HG02763 (cell line): ENCODE results near the gene CNFN.

Source experiments
- ATAC-seq: cut with Tn5 transposase; IDR thresholded peaks from one replicate; pipeline ENCODE4 v1.9.1; 2021; ENCODE audit warnings: mild to moderate bottlenecking, moderate library complexity; ENCODE audit not compliant: unreplicated experiment

Gene CNFN

DNA sequence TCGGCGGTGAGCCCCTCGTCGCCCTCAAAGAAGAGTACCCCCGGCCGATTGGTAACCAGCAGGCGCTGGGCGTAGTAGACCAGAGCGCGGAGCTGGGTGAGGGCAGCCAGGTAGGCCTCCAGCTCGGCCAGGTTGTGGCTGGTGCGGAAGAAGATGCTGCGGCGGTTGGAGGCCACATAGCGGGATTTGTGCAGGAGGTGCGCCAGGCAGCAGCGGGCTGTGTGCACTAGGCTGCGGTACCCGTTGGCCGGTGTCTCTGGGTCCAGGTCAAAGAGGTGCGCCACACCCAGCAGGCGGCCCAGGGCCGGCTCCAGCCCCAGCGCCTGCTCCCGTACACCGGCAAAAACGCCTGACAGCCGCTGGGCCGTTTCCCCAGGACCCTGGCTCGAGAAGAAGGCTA is 20.3 kb upstream of the CNFN start:
- no peak for ATAC-seq

DNA sequence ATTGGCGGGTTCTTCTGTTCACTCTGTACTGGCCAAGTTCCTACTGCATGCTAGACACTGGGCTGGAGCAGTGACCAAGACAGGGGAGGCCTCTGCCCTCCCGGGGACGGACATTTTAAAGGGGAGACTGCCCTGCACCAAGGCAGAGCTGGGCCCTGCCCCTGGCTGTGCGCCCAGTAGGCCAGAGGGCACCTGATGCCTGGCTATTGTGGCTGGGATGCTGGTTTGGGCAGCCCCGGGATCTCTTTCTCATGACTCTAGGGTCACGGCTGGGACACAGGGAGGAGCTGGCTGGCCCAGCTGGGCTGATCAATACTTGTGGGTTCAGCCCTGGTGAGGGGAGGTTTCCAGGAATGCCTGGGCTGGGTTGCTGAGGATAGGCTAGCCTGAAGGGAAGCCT is 19.4 kb upstream of the CNFN start:
- no peak for ATAC-seq

DNA sequence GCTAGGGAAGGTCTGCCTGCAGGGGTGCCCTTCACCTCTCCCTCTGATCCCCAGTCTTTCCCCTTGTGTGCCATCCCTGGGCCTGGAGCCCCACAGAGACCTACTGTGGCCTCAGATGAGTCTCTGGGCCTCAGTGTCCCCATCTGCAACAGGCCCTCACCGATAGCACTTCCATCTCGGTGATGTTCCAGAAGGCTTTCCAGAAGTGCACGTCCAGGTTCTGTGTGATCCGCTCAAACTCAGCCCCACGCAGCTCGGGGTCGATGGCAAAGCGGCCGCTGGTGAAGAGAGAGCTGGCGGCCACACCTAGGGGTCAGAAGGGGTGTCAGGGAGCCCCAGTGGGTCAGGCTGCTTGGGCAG is 17.7 kb upstream of the CNFN start:
- no peak for ATAC-seq

DNA sequence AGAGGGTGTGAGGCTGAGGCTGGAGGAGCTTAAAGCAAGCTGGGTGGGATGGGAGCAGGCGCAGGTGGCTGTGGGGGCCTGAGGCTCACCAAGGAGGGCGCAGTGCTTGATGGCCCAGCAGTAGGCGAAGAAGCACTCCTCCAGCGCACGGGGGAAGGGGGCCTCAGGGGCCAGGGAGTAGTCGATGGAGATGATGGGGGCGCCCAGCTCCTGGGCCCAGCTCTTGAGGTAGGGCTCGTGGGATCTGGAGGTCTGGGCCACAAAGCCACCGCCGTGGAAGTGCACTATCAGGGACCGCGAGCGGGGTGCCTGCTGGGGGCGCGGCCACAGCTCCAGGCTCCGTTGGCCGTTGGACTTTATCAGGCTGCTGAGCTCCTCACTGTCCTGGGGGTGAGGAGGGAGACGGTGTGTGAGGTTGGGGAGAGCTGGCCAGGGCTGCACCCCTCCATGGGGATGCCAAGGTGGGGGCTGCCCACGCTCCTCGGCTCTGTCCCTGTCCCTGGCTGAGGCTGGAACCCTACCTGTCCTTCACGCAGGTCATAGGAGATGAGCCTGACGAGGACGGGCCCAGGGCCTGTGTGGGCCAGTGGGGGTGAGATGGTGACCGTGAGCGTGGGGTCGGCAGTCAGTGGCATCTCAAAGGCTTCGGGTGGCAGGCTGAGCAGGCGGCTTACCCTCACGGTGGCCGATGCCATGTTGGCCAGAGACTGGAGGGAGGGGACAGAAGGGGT is 17.2 kb upstream of the CNFN start:
- no peak for ATAC-seq

DNA sequence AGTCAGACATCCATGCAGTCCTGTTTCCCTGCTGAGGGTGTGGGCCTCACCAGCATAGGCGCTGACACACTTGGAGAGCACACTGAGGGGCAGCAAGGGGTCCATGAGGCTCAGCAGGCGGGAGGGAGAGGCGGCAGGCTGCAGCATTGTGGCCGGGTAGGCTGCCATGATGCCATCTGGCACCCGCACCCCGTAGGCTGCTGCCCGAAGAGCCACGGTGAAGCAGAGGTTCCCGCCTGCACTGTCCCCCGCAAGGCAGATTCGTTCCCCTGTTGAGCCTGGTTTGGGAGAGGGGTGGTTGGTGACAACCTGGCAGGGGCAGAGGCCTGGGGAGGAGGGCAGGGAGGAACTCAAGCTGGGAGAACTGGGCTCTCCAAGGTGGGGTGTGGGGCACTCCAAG is 16.0 kb upstream of the CNFN start:
- ATAC-seq = no peak

DNA sequence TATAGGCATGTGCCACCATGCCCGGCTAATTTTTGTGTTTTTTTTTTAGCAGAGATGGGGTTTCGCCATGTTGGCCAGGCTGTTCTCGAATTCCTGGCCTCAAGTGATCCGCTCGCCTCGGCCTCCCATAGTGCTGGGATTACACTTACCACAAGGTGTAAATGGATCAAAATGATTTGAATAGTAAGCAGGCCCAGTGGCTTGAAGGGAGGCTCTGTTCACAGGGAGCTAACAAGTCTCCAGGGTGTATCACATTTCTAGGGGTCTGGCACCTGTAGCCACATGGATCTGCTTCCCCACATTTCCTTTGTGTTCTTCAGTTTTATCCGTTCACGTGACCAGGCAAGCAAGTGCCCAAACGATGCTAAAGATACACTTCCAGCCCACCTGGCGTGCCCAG is 13.5 kb upstream of the CNFN start:
- no peak for ATAC-seq

DNA sequence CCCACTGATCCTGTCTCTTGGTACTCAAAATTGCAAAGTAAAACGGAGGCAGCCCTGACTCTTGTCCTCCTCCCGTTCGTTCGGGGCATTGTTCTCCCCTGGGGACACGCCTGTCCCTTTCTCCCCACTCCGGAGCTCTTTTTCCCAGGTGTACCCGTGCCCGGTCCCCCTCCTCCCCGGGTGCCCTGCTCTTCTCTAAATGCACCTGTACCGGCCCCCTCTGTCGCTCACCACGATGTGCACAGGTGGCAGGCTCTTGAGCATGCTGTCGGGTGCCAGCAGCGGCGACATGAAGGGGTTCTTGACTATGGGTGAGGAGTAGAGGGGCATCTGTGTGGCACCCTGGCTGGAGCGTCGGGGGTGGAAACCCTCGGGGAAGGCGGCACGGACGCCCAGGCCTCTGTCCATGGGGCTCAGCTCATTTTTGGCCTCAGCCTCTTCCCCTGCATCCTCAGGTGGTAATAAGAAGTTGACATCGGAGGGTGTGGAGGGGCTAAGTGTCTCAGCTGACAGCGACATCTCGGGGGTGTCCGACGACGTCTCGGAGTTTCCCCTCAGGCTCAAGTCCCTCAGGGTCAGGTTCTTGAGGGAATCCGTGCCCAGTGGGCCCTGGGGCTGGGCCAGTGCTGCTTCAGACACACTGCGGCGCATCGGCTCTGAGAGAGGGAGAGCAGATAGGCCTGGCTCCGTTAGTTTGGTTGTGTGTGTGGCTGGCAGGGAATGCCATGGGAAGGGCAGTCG is 12.4 kb upstream of the CNFN start:
- ATAC-seq = no peak

DNA sequence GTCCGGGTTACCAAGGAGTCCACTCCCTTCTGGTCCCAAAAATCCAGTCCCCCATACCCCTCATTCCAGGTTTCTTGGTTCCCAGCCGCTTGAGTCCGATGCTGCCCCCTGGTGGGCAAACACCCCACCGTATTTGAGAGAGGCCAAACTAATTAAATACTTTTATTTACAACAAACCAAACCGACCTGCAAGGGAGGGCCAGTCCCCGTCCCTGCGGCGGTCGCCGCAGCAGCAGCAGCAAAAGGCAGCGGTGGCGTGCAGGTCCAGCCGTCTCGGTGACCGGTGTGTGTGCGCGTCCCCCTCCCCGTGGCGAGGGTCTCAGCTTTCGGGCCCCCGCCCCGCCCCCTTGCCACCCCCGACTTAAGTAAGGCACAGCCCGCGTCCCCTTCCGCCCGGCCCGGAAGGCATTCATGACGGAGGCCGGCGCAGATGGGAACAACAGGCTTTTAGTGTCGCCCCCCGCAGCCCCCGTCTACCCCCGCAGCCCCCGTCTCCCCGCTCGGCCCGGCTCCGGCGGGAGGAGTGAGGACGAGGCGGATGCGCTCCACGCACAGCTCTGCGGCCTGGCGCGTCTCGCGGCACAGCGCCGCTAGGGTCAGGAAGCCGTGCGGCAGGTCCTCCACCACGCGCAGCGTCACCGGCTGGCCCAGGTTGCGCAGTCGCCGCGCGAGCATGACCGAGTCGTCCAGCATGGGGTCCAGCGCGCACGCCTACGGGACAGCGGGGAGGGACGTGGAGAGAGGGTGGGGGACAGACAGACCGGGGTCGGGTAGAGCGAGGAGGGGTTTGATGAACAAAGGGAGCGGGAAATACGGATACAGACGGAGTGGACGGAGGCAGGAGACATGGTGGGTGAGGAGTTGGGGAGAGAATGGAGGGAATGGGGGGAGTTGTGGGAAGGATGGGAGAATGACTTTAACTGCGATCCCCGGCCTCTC is 11.5 kb upstream of the CNFN start:
- ATAC-seq = no peak

DNA sequence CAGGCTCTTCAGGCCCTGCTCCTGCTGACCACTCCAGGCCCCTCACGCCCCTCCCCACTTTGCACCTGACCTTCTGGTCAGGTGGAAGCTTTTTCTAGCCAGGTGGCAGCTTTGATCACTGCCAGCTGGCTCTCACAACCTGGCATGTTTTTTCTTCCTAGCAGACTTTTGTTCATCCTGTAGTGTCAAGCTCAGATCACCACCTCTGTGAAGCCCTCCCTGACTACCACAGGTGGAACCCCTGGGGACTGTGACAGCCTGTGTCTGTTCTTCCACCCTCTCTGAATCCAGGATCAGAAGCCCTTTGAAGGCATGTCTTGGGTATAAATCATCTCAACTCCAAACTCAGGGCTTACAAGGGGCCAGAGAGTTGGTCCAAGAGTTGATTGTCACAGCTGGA is 10.3 kb upstream of the CNFN start:
- ATAC-seq = no peak

DNA sequence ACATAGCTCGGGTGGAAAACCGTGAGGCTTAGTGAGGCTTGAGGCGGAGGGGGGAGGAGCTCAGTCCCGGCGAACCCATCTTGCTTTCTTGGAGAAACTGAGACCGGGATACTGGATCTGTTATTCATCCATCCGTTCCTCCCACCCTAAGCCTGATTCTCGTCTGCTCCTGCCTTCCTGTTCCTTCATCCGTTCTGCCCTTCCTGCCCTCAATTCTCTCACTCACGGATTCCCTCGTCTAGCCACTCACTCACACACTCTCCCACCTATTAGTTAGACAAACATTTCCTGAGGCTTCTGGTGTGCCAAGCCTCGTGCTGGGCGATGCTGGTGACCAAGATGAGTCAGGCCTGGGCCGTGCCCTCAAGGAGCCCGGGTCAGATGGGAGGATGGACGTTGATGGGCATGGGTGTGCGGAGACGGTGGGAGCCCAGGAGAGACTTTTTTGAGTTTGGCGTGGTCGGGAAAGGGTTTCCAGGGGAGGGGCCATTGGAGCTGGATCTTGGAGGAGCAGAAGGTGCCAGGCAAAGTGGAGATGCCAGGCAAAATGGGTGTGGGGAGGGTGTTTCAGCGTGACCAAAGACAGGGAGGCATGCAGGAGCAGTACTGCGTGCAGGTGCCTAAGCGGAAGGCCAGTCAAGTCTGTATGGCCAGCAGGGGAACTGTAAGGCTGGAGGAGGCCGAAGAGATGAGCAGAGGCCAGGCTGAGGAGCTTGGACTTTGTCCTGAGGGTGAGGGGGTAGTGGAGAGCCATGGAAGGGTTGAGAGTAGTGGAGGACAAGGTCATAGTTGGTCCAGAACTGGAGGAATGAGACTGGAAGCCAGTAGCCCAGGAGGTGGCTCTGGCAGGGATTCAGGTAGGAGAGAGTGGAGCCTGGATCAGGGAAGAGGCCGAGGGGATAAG is 7.4 kb upstream of the CNFN start:
- ATAC-seq = no peak

DNA sequence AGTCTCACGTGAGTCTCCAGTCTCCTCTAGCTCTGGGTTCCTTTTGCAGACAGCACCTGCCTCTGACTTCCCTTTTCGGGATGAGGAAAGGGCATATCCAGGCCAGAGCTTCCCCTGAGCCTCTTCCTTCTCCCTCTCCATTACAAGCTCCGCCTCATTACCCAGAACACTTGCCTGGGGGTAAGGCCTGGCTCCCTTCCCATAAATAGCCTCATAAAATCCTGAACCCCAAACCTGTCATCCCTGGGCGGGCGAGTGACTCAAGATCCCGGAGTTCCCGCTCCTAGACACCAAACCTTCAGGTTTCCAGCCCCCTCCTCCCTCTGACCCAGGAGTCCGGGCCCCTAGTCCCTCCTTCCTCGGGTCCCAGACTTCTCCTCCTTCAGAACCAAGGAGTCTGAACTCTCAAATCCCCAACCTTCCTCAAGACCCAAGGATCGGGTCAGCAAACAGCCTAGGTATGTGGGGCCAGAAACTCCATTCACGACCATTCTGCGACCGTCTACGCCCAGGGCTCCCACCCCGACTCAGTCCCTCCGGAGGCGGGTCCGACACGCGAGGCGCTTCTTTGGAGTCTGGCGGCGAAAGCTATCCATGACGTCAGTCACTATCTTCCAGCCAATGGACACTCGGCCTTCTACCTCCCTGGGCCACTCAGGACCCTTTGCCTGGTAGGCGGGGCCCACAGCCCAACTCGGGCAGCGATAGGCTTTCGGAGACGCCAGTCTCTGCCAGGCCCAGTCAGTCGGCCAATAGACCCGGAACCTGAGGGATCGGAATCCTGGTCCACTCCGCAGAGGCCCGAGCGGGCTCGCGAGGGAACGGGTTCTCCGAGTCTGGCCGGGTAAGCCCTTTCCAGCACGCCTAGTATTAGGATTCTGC is 6.5 kb upstream of the CNFN start:
- ATAC-seq = peak; percentile 93

DNA sequence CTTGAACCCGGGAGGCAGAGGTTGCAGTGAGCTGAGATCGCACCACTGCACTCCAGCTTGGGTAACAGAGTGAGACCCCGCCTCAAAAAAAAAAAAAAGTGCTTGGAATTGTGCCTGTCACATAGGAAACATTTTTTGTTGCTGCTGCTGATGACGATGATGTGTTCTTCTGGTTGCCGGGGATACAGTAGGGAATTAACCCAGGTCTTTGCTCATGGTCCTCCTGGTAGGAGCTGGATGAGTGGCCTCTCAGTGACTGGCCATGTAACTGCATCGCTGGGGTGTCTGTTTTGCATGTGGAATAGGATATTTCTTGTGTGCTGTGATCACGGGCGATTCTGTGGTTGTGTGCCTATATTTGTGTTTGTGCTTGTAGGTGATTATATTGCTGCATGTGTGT is 4.7 kb upstream of the CNFN start:
- ATAC-seq = no peak

DNA sequence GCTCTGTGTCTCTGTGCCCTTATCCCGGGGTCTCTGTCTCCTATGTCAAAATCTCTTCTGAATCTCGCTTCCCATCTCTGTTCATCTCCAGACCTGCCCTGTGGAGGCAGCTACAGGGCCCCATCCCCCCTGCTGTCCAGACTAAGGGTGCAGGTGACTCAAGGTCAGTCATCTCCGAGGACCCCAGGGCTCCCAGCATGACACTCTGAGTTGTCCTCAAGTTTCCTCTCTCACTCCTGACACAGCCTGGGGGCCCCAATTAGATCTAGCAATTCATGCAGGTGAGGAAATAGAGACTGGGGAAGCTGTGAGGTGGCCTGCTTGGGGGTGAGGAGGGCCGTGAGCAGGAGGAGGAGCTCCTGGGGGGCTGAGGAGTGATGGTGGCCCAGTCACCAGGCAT is 2.1 kb upstream of the CNFN start:
- ATAC-seq = no peak

DNA sequence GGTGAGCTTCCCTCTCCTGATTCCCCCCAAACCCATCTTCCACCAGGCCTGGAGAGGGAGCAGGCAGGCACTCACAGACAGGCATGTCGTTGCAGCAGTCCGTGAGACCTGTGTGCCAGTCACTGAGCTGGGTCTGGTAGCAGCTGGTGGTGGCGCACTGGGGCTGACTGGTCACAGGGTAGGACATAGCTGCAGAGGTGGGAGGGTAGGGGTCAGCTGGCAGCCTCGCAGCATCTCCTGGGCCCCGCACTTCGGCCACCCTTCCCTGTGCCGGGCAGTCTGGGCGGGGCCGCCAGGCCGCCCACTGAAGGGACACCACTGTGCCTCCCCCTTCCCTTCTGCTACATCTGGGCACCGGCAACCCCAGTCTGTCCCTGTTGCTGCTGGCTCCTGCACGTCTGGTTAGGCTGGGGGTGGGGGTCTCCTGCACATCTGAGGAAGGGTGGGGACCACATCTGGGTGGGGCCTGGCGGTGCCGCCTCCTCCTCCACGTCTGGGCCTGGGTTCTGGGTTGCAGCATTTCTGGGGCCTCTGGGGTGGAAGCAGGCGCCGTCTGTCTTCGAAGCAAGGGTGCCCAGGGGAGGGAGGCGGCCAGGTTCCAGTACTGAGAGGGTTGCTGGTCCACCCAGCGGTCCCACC is 1.1 kb downstream of the CNFN start:
- no peak for ATAC-seq

DNA sequence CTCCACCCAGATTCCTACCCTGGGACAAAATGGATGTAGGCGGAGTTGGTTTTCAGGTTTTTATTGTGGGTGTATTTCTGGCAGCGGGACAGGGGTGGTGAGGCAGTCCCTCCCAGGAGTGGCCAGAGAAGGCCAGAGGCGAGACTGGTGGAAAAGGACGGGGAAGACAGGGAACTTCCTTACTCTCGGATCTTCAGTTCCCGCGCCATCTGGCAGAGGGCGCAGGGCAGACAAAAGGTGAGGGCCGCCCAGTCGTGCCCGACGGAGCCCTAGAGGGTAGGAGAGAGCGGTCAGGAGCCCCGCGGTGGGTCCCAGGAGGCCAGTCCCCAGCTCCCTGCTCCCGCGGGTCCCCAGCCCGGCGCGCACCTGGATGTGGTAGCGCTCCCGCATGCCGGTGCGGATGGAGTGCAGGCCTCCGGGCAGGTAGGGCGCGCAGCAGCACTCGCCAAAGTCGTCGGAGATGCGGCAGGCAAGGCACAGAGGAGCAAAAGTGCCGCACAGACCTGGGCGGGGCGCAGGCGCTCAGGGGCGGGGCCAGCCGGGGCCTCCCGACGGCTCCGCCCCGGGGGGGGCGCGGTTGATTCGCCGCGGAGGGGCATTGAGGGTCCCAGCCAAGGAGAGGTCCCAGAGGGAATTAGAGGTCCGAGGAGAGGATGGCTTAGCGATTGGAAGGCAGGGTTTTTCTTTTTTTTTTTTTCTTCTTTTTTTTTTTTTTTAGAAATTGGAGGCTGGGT is 3.0 kb downstream of the CNFN start:
- ATAC-seq = no peak

DNA sequence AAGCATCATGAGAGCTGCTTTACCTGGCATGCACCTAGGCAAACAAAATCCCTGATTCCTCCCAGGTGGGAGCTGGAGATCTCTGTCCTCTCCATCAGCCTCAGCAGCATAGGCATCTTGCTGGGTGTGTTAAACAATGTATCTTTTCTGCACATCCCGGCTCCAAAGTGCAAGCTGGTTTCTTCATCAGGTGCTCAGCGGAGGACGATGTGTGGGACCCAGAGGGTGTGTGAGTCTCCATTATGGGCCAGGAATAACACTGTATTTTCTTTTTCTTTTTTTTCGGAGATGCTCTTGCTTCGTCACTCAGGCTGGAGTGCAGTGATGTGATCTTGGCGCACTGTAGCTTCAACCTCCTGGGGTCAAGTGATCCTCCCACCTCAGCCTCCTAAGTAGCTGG is 9.9 kb downstream of the CNFN start:
- ATAC-seq = no peak

DNA sequence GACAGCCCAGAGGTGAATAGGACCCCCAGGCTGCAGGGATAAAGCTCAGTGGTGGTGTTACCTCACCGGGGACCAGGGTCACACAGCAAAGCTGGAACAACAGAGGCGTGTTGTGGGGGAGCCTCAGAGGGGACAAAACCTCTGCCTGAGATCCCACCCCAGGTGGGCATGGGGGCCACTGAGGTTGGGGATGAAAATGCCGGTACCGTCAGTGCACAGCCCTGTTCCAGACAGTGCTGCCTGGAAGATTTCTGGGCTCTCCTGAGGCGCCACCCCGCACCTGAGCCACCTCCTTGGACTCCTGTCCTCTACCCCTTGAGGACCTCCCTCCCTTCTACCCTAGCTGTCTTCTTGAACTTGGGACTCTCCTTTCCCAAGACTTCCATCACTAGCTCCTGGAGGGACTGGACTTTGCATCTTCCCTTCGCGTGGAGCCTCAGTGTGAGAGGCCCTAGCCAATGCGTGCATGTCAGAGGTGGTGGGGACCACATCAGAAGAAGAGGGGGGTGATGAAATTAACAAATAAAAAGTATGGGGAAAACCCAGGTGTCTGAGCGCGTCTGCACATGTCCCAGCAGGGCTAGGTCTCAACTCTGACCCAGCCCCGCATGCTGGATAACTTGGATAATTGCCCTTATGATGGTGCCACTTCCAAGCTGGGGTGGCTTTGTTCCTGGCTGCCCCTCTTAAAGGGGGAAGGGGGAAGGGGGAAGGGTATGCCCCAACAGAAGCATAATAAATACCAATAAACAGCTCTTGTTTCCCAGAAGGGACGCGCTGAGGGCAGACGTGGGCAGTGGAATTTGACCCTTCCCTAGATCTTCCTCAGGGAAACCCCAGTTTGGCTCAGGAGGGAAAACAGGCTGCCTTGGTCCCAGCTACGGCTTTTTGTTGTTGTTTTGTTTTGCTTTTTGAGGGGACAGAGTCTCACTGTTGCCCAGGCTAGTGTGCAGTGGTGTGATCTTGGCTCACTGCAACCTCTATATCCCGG is 11.6 kb downstream of the CNFN start:
- no peak for ATAC-seq
